HCT116 (cell line): ENCODE data around the gene PIK3CD. TPM values are rescaled to one million over a fixed set of nuclear protein-coding genes. Genes with fewer than 3 reads are reported as not detected.

ENCODE experiments used
- ATAC-seq: fragments of 200-7000 bp; cut with Tn5 transposase; 2 replicates; pipeline ENCODE4 v1.9.1; 2020; ENCODE audit warnings: mild to moderate bottlenecking, moderate library complexity
- BruUV-seq: library from RNA; stranded (reverse); fragments of 400-500 nt; replicated peaks from 2 replicates; lab custom pipeline; 2021; lab: Mats Ljungman, UMichigan
- CTCF ChIA-PET: fragments of 300-600 bp; sonication (Branson Sonifier 250); formaldehyde crosslinking; loops from one replicate; lab custom pipeline; 2021; ENCODE audit warnings: antibody characterized with exemption; lab: Charles Lee
- POLR2A ChIA-PET: fragments of 300-600, 350-600 bp; sonication (Branson Sonifier 250); formaldehyde crosslinking; loops from one replicate; lab custom pipeline; 2021; ENCODE audit warnings: antibody characterized with exemption; lab: Charles Lee
- RAD21 ChIA-PET, 2 experiments: fragments of 300-600 bp; sonication (Branson Sonifier 250); formaldehyde crosslinking; loops; one replicate each; lab custom pipeline; 2023; ENCODE audit warnings: low total read pairs in 2 of 2; ENCODE audit not compliant: uncharacterized antibody in 2 of 2, unreplicated experiment in 2 of 2, low non-redundant PET in 1 of 2; lab: Charles Lee
- DNase-seq: peaks from one replicate; pipeline ENCODE4 v3.0.0-alpha.2; 2010; ENCODE audit warnings: low read depth, low spot score
- H2AFZ ChIP-seq: fragments of 200-600 bp; shearing (Covaris generic), sonication (generic); 2 replicates; pipeline ENCODE4 v1.6.1; 2017; ENCODE audit warnings: low read depth, mixed run types, mixed read lengths, antibody characterized with exemption, low read length; ENCODE audit not compliant: poor library complexity, severe bottlenecking
- H3K27ac ChIP-seq: 2 replicates; pipeline ENCODE4 v1.5.1; 2012; ENCODE audit warnings: low read depth, low read length
- H3K27me3 ChIP-seq: fragments of 200-600 bp; sonication (generic); 2 replicates; pipeline ENCODE4 v1.6.1; 2016; ENCODE audit warnings: mixed run types, low read length, mixed read lengths; ENCODE audit not compliant: insufficient read depth
- H3K36me3 ChIP-seq, 2 experiments: fragments of 200-500 bp in 1 of 2; fragments of 200-600 bp in 1 of 2; sonication (Bioruptor generic) in 1 of 2; sonication (generic) in 1 of 2; 2 replicates each; pipeline versions ENCODE4 v1.5.1 to v1.6.1; 2014 to 2016; ENCODE audit warnings: low read length in 2 of 2, inconsistent platforms in 1 of 2, mixed read lengths in 1 of 2, mixed run types in 1 of 2; ENCODE audit not compliant: insufficient read depth in 2 of 2, control insufficient read depth in 1 of 2
- H3K4me1 ChIP-seq, 2 experiments: fragments of 200-600 bp in 1 of 2; sonication (generic) in 1 of 2; 2 replicates each; pipeline versions ENCODE4 v1.5.1 to v1.6.1; 2012 to 2017; ENCODE audit warnings: low read length in 2 of 2, inconsistent platforms in 1 of 2, mild to moderate bottlenecking in 1 of 2, mixed read lengths in 1 of 2, mixed run types in 1 of 2, moderate library complexity in 1 of 2; ENCODE audit not compliant: insufficient read depth in 2 of 2, control insufficient read depth in 1 of 2
- H3K4me2 ChIP-seq: fragments of 200-600 bp; sonication (generic); 2 replicates; pipeline ENCODE4 v1.6.1; 2017; ENCODE audit warnings: mixed run types, low read length, mixed read lengths
- H3K4me3 ChIP-seq, 2 experiments: fragments of 200-600 bp in 1 of 2; sonication (generic) in 1 of 2; replicated peaks in 1 of 2; 2 replicates each; pipeline ENCODE4 v1.5.1; 2011 to 2016; ENCODE audit warnings: low read length in 2 of 2, control low read depth in 1 of 2, low read depth in 1 of 2, mild to moderate bottlenecking in 1 of 2, mixed read lengths in 1 of 2, mixed run types in 1 of 2
- H3K79me2 ChIP-seq: fragments of 200-600 bp; sonication (generic); 2 replicates; pipeline ENCODE4 v1.6.1; 2017; ENCODE audit warnings: mild to moderate bottlenecking, mixed run types, low read length, moderate library complexity, mixed read lengths; ENCODE audit not compliant: insufficient read depth
- H3K9ac ChIP-seq: fragments of 200-600 bp; sonication (generic); 2 replicates; pipeline ENCODE4 v1.6.1; 2016; ENCODE audit warnings: low read length, mixed read lengths
- H3K9me2 ChIP-seq: fragments of 200-600 bp; sonication (generic), shearing (Covaris generic); 2 replicates; pipeline ENCODE4 v1.6.1; 2017; ENCODE audit warnings: mixed run types, mild to moderate bottlenecking, moderate library complexity; ENCODE audit not compliant: insufficient read depth
- H3K9me3 ChIP-seq, 2 experiments: fragments of 200-500 bp in 1 of 2; fragments of 200-600 bp in 1 of 2; sonication (Bioruptor generic) in 1 of 2; sonication (generic) in 1 of 2; 2 replicates each; pipeline ENCODE4 v1.6.1; 2014 to 2017; ENCODE audit warnings: low read length in 2 of 2, mixed read lengths in 2 of 2, inconsistent platforms in 1 of 2, low read depth in 1 of 2, mild to moderate bottlenecking in 1 of 2, mixed run types in 1 of 2, moderate library complexity in 1 of 2; ENCODE audit not compliant: control insufficient read depth in 1 of 2, insufficient read depth in 1 of 2
- H4K20me1 ChIP-seq: fragments of 200-600 bp; sonication (generic), shearing (Covaris generic); 2 replicates; pipeline ENCODE4 v1.6.1; 2017; ENCODE audit warnings: mixed run types, mild to moderate bottlenecking, moderate library complexity; ENCODE audit not compliant: insufficient read depth
- CBX3 ChIP-seq: IDR thresholded peaks from 2 replicates; pipeline ENCODE4 v1.6.1; 2012; ENCODE audit warnings: low read depth
- EGR1 ChIP-seq: IDR thresholded peaks from 2 replicates; pipeline ENCODE4 v1.6.1; 2012; ENCODE audit warnings: low read depth
- EZH2 ChIP-seq: fragments of 200-600 bp; sonication (generic); IDR thresholded peaks from 2 replicates; pipeline ENCODE4 v1.6.1; 2017; ENCODE audit warnings: antibody characterized with exemption, mixed run types
- EZH2phosphoT487 ChIP-seq: fragments of 200-600 bp; IDR thresholded peaks from 2 replicates; pipeline ENCODE4 v1.6.1; 2018; ENCODE audit warnings: antibody characterized with exemption, borderline replicate concordance
- FOSL1 ChIP-seq: IDR thresholded peaks from 2 replicates; pipeline ENCODE4 v1.6.1; 2012; ENCODE audit warnings: low read depth
- POLR2A ChIP-seq: IDR thresholded peaks from 2 replicates; pipeline ENCODE4 v1.7.0; 2011; ENCODE audit warnings: borderline replicate concordance; ENCODE audit not compliant: insufficient read depth, insufficient read length; ENCODE audit errors: extremely low read depth
- POLR2AphosphoS5 ChIP-seq: IDR thresholded peaks from 2 replicates; pipeline ENCODE4 v1.6.1; 2011; ENCODE audit warnings: mild to moderate bottlenecking, low read depth, low read length, moderate library complexity
- RAD21 ChIP-seq: IDR thresholded peaks from 2 replicates; pipeline ENCODE4 v1.6.1; 2012; ENCODE audit warnings: low read depth, mild to moderate bottlenecking
- REST ChIP-seq: IDR thresholded peaks from 2 replicates; pipeline ENCODE4 v1.6.1; 2012; ENCODE audit warnings: low read depth
- SIN3A ChIP-seq: IDR thresholded peaks from 2 replicates; pipeline ENCODE4 v1.6.1; 2012; ENCODE audit warnings: low read depth
- SP1 ChIP-seq: IDR thresholded peaks from 2 replicates; pipeline ENCODE4 v1.6.1; 2012; ENCODE audit warnings: low read depth
- SRF ChIP-seq: IDR thresholded peaks from 2 replicates; pipeline ENCODE4 v1.6.1; 2012; ENCODE audit warnings: low read depth
- TCF7L2 ChIP-seq: IDR thresholded peaks from 2 replicates; pipeline ENCODE4 v1.7.0; 2011; ENCODE audit warnings: borderline replicate concordance, inconsistent platforms; ENCODE audit not compliant: insufficient read depth, insufficient read length; ENCODE audit errors: extremely low read depth
- ZFX ChIP-seq: fragments of 450-650 bp; IDR thresholded peaks from 2 replicates; pipeline ENCODE4 v1.6.1; 2017
- ZNF274 ChIP-seq: fragments of 200-500 bp; sonication (Bioruptor generic); IDR thresholded peaks from 2 replicates; pipeline ENCODE4 v1.6.1; 2014; ENCODE audit warnings: mild to moderate bottlenecking, low read depth, low read length, inconsistent platforms
- intact Hi-C: fragments of 100-400 bp; cut with micrococcal nuclease; formaldehyde crosslinking; loops from 2 replicates; pipeline ENCODE4 v1.10.0; 2022
- total RNA-seq: library from RNA; stranded (reverse); gene quantifications from one replicate; pipeline ENCODE4 v1.2.1, GENCODE V29; 2021; ENCODE audit not compliant: unreplicated experiment
- TF ChIP-seq, protein P1 (sequence below): IDR thresholded peaks from 2 replicates; pipeline ENCODE4 v1.6.1; 2011; ENCODE audit warnings: mild to moderate bottlenecking, low read length, moderate library complexity; ENCODE audit not compliant: insufficient replicate concordance; ENCODE audit errors: extremely low read depth
- TF ChIP-seq, protein P2 (sequence below): IDR thresholded peaks from 2 replicates; pipeline ENCODE4 v1.6.1; 2012
- TF ChIP-seq, protein P3 (sequence below): IDR thresholded peaks from 2 replicates; pipeline ENCODE4 v1.6.1; 2012
- TF ChIP-seq, protein P4 (sequence below), 3 experiments: fragments of 200-600 bp in 1 of 3; sonication (generic) in 1 of 3; IDR thresholded peaks in 2 of 3; conservative IDR thresholded peaks in 1 of 3; 2 replicates each; pipeline ENCODE4 v1.5.1; 2012 to 2017; ENCODE audit warnings: low read depth in 2 of 3, low read length in 2 of 3, antibody characterized with exemption in 1 of 3, borderline replicate concordance in 1 of 3, control low read depth in 1 of 3, mild to moderate bottlenecking in 1 of 3, mixed read lengths in 1 of 3, mixed run types in 1 of 3, moderate library complexity in 1 of 3; ENCODE audit not compliant: insufficient read depth in 1 of 3

The PIK3CD gene
- total RNA-seq, 1 experiment from 2014 or later: 9.2 TPM

DNA sequence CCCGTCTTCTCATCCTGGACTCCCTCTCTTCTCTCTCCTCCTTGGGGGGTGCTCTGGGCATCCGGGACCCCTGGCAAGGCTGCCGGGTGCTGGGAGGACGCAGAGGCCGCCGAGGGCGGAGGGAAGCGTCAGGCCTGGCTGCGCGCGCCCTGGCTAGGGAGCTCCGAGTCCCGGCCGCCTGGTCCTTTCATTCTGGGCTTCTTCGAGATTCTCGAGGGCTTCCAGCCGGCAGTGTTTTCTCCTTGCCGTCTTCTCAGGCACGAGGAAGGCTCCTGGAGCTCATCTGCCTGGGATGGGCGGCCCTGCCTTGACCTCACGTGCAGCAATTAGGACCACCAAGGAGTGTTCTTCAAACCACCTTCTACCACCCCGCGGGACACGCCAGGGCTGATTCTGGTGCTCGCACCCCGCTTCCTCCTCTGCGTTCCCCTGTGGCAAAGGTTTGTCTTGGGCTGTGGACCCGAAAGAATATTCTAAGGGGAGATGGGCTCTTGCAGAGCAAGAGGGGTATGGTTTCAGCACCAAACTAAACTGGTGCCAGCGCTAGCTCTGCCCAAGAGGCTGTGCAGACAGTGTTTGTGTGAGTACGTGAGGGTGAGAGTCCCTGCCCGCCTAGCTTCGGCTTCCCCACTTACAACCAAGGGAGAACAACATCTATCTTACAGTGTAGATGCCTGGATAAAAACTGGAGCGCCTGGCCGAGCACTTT, 36.5 kb downstream of the PIK3CD start:
- Histone ChIP-seq H3K4me1 (peaks cover 27 to 48% of the 10 kb centered on the region in 2 experiments), H3K79me2 (no peaks in the 10 kb centered on the region), H3K4me3 (peak overlapping the region; percentile 68 to 86), H4K20me1 (no peaks in the 10 kb centered on the region), H3K4me2 (peak overlapping the region; percentile 97), H3K27me3 (no peaks in the 10 kb centered on the region), H2AFZ (peak overlapping the region; percentile 93), H3K9me2 (no peaks in the 10 kb centered on the region), H3K9me3 (no peaks in the 10 kb centered on the region), H3K36me3 (no peaks in the 10 kb centered on the region), H3K27ac (peak overlapping the region; percentile 16; the same call in 1 of the 2 replicates), H3K9ac (peak overlapping the region; percentile 79)
- POLR2A ChIA-PET: interaction anchor here (0.7 kb wide), 1 partner anchor 16 kb away, joined by 8 read pairs; no protein-coding TSS in a partner anchor
- RAD21 ChIA-PET: interaction anchor here in 1 of 2 experiments (0.9 kb wide), 1 partner anchor 17 kb away, joined by 6 read pairs; no protein-coding TSS in a partner anchor
- DNase-seq (no peak), ATAC-seq (peak; percentile 15)
- TF ChIP-seq ZFX (no peak), SP1 (no peak), POLR2A (no peak), EZH2 (no peak), EZH2phosphoT487 (no peak), RAD21 (no peak), SRF (no peak), FOSL1 (no peak), SIN3A (no peak), REST (no peak), EGR1 (no peak), ZNF274 (no peak), TCF7L2 (no peak), POLR2AphosphoS5 (no peak), CBX3 (no peak)
- TF ChIP-seq, protein P1, sequence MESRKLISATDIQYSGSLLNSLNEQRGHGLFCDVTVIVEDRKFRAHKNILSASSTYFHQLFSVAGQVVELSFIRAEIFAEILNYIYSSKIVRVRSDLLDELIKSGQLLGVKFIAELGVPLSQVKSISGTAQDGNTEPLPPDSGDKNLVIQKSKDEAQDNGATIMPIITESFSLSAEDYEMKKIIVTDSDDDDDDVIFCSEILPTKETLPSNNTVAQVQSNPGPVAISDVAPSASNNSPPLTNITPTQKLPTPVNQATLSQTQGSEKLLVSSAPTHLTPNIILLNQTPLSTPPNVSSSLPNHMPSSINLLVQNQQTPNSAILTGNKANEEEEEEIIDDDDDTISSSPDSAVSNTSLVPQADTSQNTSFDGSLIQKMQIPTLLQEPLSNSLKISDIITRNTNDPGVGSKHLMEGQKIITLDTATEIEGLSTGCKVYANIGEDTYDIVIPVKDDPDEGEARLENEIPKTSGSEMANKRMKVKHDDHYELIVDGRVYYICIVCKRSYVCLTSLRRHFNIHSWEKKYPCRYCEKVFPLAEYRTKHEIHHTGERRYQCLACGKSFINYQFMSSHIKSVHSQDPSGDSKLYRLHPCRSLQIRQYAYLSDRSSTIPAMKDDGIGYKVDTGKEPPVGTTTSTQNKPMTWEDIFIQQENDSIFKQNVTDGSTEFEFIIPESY: no peak
- TF ChIP-seq, protein P2, sequence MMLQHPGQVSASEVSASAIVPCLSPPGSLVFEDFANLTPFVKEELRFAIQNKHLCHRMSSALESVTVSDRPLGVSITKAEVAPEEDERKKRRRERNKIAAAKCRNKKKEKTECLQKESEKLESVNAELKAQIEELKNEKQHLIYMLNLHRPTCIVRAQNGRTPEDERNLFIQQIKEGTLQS: no peak
- TF ChIP-seq, protein P3, sequence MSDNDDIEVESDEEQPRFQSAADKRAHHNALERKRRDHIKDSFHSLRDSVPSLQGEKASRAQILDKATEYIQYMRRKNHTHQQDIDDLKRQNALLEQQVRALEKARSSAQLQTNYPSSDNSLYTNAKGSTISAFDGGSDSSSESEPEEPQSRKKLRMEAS: no peak
- TF ChIP-seq, protein P4, sequence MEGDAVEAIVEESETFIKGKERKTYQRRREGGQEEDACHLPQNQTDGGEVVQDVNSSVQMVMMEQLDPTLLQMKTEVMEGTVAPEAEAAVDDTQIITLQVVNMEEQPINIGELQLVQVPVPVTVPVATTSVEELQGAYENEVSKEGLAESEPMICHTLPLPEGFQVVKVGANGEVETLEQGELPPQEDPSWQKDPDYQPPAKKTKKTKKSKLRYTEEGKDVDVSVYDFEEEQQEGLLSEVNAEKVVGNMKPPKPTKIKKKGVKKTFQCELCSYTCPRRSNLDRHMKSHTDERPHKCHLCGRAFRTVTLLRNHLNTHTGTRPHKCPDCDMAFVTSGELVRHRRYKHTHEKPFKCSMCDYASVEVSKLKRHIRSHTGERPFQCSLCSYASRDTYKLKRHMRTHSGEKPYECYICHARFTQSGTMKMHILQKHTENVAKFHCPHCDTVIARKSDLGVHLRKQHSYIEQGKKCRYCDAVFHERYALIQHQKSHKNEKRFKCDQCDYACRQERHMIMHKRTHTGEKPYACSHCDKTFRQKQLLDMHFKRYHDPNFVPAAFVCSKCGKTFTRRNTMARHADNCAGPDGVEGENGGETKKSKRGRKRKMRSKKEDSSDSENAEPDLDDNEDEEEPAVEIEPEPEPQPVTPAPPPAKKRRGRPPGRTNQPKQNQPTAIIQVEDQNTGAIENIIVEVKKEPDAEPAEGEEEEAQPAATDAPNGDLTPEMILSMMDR (IDR thresholded peaks at IDR 0.05 in 2 of 3, conservative IDR thresholded peaks at IDR 0.05 in 1 of 3; ENCODE audit: borderline replicate concordance in 1 of 3, insufficient read depth in 1 of 3, low read depth in 2 of 3, low read length in 2 of 3): no peak
- intact Hi-C loops: loop anchor here (5.0 kb wide), 1 partner anchor 61 kb away; no protein-coding TSS in a partner anchor
- CTCF ChIA-PET: no interaction called here
- BruUV-seq: no TSS peak
